Left kidney (tissue), 2 donors: ENCODE data around the gene VPS35. TPM values are rescaled to one million over a fixed set of nuclear protein-coding genes. Genes with fewer than 3 reads are reported as not detected.
A peak's percentile ranks its signal among the peaks of the same experiment; 100 is the strongest.
"Not testable (repeated sequence)": the region's sequence is repeated elsewhere in the genome, so short reads cannot be mapped to it uniquely, and the experiment has no call there.

ENCODE experiments used
- DNase-seq: peaks from one replicate; pipeline ENCODE4 v3.0.0-alpha.2; 2013
- polyA plus RNA-seq: library from polyadenylated mRNA; unstranded; fragments of 120-200 nt; gene quantifications from one replicate; pipeline ENCODE4 v1.2.1, GENCODE V29; 2013; ENCODE audit not compliant: insufficient read length

VPS35 gene
- polyA plus RNA-seq, 1 donor = 164 TPM

- DNase-seq = no peak
Observed at GRCh38 chr16:46714797-46715591, 26.0 kb upstream of the VPS35 start.

GRCh38 chr16:46713634-46714033 lies 24.7 kb upstream of the VPS35 start:
- no peak for DNase-seq

DNA sequence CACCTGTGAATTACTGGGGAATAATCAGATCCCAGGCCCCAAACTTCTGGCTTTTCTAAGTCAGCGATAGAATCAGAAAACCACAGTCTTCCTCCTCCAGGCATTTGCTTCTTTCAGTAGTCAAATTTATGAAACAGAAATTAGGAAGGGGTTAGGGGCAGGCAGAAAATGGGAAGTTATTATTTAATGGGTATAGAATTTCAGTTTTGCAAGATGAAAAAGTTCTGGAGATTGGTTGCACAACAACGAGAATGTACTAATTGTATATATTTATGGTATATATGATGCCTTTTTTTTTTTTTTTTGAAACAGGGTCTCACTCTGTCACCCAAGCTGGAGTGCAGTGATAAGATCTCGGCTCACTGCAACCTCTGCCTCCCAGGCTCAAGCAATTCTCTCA lies 23.9 kb upstream of the VPS35 start:
- no peak for DNase-seq

GRCh38 chr16:46711106-46712058 lies 22.4 kb upstream of the VPS35 start:
- no peak for DNase-seq

DNA sequence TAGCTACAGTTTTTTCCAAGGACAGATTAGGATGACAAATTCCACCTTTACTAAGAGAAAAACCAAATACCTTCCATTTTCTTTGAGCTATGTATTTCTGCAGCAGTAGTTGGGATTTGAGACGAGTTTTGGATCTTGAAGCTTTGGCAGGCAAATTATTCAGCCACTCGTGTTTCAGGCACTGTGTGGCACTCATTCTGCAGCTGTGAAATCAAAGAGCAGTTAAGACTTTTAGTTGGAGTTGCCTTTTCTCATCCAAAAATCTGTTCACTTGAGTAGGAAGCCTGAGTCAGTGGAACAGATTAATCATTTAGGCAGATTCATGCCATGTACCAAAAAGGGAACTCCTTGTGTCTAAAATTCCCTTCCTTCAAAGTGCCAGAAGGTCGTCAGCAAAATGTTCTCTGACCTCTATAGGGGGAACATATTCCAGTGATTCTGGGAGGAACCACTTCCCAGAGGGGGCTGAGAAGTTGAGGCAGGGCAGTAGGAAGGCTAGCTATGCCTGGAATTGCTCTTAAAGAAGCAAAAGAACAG lies 20.6 kb upstream of the VPS35 start:
- no peak for DNase-seq

- no peak for DNase-seq
Observed at GRCh38 chr16:46706642-46707041, 17.7 kb upstream of the VPS35 start.

DNA sequence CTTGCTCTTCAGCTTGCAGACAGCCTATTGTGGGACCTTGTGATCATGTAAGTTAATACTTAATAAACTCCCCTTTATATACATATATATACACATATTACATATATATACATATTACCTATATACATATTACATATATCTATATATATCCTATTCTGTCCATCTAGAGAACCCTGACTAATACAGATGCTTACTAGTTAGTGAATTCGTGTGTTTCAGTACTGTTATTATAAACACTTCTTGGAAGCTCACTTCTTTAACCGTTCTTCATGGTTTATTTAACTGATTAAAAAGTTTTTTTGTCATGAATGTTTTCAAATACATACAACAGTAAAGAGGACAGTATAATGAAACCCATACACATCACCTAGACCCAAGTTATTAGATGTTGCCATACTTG lies 13.1 kb upstream of the VPS35 start:
- no peak for DNase-seq

GRCh38 chr16:46701615-46702014 lies 12.6 kb upstream of the VPS35 start:
- DNase-seq = no peak

GRCh38 chr16:46700048-46700447 lies 11.1 kb upstream of the VPS35 start:
- no peak for DNase-seq

DNA sequence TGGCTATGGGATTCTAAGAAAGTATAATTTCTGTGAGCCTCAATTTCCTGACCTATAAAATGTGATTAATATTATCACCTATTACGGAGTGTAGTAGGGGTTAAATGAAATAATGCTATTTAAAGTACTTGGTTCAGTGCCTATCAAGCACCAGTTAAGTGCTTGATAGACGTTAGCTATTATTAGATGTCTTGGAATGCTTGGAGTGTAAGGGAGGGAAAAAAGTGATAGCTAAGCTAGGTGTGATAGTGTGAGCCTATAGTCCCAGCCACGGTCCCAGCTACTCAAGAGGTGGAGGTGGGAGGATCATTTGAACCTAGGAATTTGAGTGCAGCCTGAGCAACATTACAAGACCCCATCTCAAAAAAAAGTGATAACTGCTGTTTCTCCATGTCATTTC lies 8.0 kb upstream of the VPS35 start:
- no peak for DNase-seq

GRCh38 chr16:46695937-46696336 lies 7.0 kb upstream of the VPS35 start:
- no peak for DNase-seq

DNA sequence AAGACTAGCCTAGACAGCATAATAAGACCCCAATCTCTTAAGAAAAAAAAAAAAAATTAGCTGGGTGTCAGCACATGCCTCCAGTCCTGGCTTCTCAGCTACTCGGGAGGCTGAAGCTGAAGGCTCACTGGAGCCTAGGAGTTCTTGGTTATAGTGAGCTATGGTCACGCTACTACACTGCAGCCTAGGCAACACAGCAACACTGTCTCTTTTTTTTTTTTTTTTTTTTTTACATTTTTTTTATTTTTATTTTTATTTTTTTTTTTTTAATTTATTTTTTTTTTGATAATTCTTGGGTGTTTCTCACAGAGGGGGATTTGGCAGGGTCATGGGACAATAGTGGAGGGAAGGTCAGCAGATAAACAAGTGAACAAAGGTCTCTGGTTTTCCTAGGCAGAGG lies 4.6 kb upstream of the VPS35 start:
- DNase-seq = no peak

DNA sequence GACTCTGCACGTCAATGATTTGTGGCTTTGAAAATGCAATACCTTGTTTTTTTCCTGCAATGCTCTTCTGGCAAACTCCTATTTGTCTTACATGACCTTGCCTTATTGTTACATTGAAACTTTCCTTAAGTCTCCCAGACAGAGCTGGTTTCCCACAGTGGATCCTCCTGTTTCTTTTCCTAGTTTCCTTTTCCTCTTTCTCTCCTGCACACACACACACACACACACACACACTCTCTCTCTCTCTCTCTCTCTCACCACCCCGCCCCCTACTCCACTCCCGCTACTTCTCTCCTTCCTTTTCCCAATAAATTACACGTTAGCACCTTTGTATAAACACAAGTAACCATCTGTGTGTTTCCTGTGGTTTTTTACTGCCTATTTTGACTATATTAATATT lies 2.7 kb upstream of the VPS35 start:
- DNase-seq = no peak

- no peak for DNase-seq
Observed at GRCh38 chr16:46690281-46691178, 1.6 kb upstream of the VPS35 start.

DNA sequence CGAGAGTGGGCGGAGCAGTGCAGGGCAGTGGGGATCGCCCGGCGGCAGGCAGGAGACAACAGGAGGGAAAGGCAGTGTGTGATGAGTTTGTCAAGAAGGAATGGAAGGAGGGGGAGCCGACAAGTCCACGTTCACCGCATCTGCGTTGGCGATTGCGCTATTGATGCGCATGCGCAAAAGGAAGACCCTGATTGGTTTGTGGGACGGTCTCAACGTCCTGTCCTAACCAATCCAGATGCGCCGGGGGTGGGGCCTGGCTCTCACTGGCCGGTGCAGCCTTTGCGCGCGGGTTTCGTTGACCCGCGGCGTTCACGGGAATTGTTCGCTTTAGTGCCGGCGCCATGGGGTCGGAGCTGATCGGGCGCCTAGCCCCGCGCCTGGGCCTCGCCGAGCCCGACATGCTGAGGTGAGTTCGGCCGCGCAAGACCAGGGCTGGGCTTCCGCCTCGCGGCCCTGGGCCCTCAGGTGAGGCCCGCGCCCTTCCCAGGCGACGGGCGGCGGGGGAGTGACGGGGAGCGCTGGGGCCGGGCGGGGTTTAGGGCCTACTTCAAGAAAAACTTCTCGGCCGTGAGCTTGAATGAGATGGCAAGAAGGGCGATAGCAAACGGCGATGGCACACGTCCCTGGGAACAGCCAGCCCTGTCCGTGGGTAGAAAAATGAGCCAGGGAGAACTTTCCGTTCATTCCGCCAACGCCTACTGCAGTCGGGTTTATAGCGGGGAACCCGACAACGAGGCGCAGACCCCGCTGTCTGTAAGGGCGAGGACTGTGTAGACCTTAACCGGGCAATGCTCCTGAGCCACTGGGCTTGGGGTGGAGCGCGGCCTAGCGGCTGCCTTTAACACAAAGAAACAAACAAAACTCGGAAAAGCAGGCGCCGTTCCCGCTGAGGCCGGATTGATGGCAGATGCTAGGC lies 645 bp upstream of the VPS35 start, which contains the start of gene ORC6:
Gene ORC6, plus strand, starts transcription at position 295 of the 916 bp plus-strand sequence. Its CDS starts 47 bp downstream, at position 342.
- peak; percentile 97 for DNase-seq

DNA sequence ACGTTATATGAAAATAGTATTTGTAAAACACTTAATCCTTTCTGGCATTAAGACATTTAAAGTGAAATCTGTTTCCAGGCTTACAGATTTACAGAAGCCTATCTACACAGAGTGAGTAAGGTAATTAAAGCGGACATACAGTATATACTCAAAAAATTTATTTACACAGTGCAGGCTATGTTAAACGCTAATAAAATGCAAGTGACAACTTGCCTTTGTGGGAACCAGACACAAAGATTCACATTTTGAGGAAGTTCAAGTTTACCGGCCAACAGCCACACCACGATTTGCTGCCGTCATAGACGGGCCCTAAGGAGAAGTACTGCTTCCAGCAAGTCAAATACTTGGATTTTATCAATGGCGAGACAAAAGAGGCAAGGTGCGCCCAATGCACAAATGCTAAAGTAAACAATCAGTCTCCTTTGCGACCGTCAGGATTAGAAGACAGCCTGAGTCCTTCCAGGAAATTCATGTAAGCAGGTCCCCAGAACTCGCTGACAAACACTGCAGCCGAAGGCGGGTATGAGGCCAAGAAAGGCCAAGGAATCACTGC lies 801 bp downstream of the VPS35 start:
- DNase-seq = peak; percentile 15

- no peak for DNase-seq
Observed at GRCh38 chr16:46687486-46687885, 1.5 kb downstream of the VPS35 start.

DNA sequence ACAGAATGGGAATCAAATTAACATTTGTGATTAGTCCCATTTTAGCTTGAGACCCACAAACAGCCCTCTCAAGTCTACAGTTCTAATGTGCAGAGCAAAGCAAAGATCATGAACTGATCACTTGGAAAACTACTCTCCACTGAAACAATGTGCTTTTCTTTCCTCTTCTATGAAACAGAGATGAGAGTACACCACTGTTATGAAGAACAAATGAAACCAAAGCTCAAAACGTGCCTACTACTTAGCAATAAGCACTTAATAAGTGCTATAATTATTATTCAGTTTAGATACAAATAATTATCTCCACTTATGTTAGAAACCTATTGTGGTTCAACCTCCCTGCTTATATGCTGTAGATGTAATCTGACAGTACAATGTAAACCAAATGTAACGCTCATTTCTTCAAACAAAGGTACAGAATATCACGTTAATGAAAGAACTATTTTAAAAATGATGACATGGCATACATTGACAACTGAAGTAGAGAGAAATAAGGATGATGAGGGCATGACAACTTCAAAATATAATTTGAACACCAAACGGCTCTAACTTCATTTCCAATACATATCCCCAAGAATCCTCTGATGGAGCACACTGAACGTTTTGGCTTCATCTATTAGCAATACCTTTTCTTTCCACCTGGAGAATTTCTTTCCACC lies 2.0 kb downstream of the VPS35 start:
- DNase-seq = no peak

GRCh38 chr16:46681867-46682266 lies 7.1 kb downstream of the VPS35 start:
- not testable (repeated sequence) for DNase-seq

- not testable (repeated sequence) for DNase-seq
Observed at GRCh38 chr16:46677943-46678342, 11.0 kb downstream of the VPS35 start.
